T-helper 2 cell (primary cell): ENCODE results near the gene PPP6C.
A peak's percentile ranks its signal among the peaks of the same experiment; 100 is the strongest.
"Not testable (repeated sequence)": the region's sequence is repeated elsewhere in the genome, so short reads cannot be mapped to it uniquely, and the experiment has no call there.

Experiments used
- DNase-seq, 5 experiments: peaks; one replicate each; pipeline versions ENCODE4 v3.0.0 to v3.0.0-alpha.2; 2012 to 2022

The PPP6C gene

DNA sequence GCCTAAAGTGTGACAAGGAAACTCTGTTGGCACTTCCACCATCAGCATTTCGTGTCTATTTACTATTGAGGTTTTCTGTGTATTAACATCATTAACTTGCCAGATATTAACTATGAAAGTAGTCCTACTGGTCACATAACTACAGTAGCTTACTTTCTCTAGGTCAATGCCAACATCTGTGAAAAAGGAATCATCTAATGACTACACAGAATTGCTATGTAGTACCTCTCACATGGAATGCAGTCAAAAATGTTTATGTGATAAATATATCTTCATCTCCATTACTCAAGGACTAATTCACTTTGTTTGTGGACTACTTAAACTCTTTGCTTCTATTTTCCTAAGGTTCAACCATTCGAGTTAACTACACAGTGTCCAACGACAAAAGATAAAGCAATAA is 48.4 kb downstream of the PPP6C start:
- no peak for DNase-seq

DNA sequence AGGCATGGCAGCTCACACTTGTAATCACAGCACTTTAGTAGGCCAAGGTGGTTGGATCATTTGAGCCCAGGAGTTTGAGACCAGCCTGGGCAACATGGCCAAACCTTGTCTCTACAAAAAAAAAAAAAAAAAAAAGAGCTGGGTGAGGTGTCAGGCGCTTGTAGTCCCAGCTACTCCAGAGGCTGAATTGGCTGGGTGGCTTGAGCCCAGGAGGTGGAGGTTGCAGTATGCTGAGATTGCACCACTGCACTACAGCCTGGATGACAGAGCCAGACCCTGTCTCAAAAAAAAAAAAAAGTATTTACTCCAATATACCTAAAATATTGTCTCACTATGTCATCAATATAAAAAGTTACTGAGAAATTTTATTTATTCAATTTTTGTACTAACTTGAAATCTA is 49.0 kb downstream of the PPP6C start:
- DNase-seq, result no peak

- DNase-seq, result no peak
Measured at GRCh38 chr9:125137200-125137599, 52.4 kb downstream of the PPP6C start.

GRCh38 chr9:125134976-125135375 is 54.6 kb downstream of the PPP6C start:
- no peak for DNase-seq

- peak in 1 of 5 experiments; percentile 78 for DNase-seq
Measured at GRCh38 chr9:125133403-125134329, 55.9 kb downstream of the PPP6C start.

DNA sequence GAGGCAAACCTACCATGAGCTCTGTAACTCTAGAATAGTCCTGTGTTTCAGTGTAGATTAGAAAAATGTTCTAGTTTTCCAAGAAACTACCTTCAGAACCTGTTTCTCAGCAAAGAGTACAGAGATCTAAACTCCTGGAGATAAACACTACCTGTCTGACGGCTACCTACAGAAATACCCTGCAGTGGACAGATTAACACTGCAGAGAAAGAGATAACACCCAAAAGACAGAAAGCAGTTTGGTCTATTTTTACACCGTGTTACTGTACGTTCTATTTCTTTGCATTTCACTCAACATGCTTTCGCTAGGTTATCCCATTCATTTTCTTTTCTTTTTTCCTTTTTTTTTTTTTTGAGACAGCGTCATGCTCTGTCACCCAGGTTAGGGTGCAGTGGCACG is 57.8 kb downstream of the PPP6C start:
- no peak for DNase-seq

DNA sequence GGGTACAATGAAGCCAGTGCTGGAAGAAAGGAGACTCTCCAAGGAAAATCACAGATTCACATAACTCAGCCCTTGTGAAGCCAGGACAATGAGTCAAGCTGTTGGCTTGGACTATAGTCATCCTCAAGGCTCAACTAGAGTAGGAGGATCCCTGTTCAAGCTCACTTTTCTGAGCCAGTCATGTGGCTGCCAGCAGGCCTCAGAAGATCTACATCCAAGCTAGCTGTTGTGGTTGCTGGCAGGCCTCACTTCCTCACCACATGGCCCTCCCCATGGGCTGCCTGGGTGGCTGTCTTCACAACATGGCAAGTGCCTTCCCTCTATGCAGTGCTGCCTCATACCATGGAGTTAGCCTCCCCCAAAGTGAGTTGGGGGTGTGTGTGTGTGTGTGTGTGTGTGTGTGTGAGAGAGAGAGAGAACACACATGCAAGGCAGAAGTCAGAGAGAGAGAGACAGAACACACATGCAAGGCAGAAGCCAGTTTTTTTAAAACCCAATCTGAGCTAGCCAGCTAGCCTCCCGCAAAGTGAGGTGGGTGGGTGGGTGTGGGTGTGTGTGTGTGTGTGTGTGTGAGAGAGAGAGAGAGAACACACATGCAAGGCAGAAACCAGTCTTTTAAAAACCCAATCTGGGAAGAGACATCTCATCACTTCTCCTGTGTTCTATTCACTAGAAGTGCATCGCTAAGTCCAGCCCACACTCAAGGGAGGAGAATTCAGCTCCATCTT is 63.4 kb downstream of the PPP6C start:
- DNase-seq, result peak; percentile 39 to 99 (median 67)

DNA sequence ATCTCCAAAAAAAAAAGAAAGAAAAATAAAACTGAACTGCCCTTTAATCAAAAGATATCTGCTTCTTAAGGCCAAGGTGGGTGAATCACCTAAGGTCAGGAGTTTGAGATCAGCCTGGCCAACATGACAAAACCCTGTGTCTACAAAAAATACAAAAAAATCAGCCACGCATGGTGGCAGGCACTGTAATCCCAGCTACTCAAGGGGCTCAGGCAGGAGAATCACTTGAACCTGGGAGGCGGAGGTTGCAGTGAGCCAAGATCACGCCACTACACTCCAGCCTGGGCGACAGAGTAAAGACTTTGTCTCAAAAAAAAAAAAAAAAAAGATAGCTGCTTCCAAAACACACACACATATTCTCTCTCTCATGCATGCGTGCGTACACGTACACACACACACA is 64.1 kb downstream of the PPP6C start:
- no peak for DNase-seq

- peak in 1 of 5 experiments; percentile 45 for DNase-seq
Measured at GRCh38 chr9:125121146-125121545, 68.5 kb downstream of the PPP6C start.

GRCh38 chr9:125119643-125120286 is 69.8 kb downstream of the PPP6C start:
- peak in 1 of 5 experiments; percentile 30 for DNase-seq

- not testable (repeated sequence) for DNase-seq
Measured at GRCh38 chr9:125118696-125119095, 70.9 kb downstream of the PPP6C start.

DNA sequence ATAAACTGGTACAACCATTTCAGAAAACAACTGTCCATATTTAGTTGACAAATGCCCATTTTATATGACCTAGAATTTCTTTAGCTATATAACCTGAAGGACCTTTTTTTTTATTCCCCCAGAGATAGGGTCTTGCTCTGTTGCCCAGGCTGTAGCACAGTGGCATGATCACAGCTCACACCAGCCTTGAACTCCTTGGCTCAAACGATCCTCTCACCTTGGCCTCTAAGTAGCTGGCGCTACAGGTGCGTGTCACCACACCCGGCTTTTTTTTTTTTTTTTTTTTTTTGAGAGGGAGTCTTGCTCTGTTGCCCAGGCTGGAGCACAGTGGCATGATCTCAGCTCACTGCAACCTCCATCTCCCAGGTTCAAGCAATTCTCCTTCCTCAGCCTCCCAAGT is 75.1 kb downstream of the PPP6C start:
- DNase-seq, result not testable (repeated sequence)

DNA sequence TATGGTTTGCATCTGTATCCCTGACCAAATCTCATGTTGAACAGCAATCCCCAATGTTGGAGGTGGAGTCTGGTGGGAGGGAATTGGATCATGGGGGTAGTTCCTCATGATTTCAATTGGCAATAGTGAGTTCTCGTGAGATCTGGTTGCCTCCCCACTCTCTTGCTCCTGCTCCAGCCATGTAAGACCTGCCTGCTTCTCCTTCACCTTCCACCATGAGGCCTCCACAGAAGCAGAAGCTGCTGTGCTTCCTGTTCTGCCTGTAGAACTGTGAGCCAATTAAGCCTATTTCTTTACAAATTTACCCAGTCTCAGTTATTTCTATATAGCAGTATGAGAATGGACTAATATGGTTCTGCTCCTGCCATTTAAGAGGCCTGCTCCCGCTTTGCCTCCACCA is 79.1 kb downstream of the PPP6C start:
- no peak for DNase-seq

GRCh38 chr9:125108541-125108940 is 81.1 kb downstream of the PPP6C start:
- not testable (repeated sequence) for DNase-seq

DNA sequence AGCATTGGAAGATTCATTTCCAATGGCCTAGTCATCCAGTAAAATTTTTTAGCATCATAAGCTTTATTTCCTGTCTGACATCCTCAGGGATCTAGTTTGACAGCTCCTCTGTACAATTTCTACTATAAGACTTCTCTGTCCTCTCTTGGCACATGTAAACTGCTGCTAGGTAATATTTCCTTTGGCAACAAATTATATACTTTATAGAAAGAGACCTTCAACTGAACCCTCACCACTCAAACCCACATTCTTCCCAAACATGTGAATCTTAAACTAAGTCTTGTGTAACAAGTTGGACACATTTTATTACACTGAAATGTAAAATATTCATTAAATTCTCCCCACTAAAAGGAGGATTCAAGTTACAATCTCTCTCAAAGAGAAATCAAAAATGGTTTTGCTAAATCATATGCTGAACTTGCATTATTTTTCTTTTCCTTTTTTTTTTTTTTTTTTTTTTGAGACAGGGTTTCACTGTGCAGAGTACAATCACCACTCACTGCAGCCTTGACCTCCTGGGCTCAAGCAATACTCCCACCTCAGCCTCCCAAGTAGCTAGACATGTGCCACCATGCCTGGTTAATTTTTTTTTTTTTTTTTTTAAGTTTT is 83.2 kb downstream of the PPP6C start:
- no peak for DNase-seq

GRCh38 chr9:125103770-125104460 is 85.7 kb downstream of the PPP6C start:
- no peak for DNase-seq

DNA sequence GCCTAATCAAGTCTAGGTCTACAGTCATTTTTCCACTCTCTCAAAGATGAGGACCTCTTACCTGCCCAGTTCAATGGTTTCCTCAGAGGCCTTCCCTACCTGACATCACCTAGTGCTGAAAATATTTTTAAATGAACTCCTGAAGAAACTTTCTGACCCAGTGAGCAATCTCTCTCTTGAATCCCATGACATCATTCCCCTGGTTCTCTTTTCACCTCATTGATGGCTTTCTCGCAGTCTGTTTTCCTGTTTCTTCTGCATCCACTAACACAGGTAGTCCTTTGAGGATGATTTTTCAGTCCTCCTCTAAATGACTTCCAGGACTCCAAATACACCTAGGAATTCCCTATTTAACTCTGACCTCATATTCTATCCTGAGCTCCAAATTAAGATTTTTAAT is 86.6 kb downstream of the PPP6C start:
- DNase-seq, result no peak

DNA sequence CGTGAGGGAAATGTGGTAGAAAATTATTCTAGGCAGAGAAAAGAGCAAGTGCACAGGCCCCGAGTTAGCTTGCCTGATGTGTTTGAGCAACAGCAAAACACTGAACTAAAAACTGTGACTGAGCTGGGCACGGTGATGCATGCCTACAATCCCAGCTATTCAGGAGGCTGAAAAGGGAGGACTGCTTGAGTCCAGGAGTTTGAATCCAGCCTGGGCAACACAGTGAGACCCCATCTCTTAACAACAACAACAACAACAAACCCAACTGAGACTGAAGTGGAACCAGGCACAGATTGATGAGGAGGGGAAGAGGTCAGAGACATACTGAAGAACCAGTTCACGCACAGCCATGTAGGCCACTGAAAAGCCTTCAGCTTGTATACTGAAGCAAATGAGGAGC is 88.8 kb downstream of the PPP6C start:
- DNase-seq, result no peak

DNA sequence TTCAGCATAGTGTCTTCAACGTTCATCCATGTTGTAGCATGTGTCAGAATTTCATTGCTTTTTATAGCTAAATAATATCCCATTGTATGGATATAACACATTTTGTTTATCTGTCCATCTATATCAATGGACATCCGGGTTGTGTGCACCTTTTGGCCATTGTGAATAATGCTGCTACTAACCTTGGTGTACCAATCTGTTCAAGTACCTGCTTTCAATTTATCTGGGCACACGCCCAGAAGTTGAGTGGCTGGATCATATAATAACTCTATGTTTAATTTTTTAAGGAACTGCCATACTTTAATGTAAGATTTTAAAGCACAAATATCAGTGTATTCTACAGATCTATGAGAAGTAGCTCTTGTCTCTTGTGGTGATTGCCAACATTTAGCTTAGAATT is 89.8 kb downstream of the PPP6C start:
- no peak for DNase-seq
